SKM-1 (cell line): ENCODE measurements around the gene CACNG1.
A peak's percentile ranks its signal among the peaks of the same experiment; 100 is the strongest.
"Not testable (repeated sequence)": the region's sequence is repeated elsewhere in the genome, so short reads cannot be mapped to it uniquely, and the experiment has no call there.

ENCODE experiments used
- DNase-seq: peaks from one replicate; lab custom pipeline; 2025; ENCODE audit not compliant: unreplicated experiment; lab: John Stamatoyannopoulos, UW

Gene CACNG1

DNA sequence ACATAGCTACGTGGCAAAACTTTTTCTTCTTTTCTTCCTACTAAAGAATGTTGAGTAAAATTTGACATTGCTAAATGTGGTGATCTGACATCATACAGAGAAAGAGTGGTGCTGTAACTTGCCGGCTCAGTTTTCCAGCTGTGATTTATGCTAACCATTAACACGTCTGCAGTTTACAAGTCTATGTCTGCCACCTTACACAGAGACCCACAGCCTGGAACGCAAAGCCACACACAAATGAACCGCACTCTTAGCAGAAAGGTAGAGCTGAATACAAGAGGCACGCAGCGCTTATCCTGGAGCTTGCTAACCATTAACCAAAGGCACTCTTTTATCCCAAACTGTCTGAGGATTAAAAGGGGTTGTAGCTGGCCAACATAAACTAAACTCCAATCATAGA is 31.9 kb downstream of the CACNG1 start:
- no peak for DNase-seq

DNA sequence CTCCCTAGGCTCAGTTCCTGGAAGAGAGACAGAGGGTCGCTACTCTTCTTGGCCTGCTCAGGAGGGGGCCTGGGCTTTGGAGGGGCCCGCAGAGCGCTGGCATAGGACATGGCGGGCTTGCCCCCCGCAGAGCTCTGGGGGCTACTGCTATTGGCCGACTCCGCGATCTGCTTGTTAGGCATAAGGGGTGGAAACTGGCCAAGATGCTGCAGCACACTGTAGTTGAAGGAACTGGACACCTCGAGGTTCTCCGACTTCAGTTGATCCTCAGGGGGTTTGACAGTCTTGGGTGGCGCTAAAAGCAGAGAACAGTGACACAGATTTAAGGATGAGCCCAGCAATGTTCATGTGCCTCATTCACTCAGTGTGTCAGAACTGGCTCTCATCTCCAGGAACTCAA is 33.9 kb downstream of the CACNG1 start:
- DNase-seq = no peak

DNA sequence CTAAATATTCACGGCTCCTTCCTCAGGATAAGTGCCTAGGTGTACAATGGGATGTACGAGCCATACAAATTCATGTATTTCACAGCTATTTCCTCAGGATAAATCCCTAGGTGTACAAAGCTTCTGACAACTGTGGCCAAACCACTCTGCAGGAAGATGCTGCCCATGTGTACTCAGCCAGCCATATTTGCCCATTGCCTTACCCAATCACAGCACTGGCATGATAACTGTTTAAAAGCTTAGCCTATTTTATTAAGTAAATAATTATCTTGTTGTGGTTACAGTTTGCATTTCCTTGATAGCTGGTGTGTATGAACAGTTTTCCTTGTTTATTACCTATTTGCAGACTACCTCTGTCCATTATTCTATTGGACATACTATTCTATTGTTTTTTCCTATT is 35.1 kb downstream of the CACNG1 start:
- DNase-seq = no peak

DNA sequence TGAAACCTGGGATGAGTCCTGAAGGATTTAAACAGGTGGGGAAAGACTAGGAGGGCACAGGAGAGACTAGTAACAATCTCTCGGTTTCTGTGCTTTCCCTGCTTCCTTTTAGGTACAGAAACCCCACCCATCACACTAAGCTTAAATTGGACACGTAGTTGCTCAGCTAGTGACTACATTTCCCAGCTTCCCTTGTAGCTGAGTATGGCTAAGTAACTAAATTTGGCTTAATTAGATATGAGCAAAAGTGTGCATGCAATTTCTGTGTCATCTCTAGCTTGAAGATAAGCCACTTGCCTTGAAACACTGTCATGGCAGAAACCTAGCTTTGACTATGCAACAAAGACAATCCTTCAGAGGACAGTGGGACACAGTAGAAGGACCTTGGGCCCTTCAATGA is 36.5 kb downstream of the CACNG1 start:
- no peak for DNase-seq

DNA sequence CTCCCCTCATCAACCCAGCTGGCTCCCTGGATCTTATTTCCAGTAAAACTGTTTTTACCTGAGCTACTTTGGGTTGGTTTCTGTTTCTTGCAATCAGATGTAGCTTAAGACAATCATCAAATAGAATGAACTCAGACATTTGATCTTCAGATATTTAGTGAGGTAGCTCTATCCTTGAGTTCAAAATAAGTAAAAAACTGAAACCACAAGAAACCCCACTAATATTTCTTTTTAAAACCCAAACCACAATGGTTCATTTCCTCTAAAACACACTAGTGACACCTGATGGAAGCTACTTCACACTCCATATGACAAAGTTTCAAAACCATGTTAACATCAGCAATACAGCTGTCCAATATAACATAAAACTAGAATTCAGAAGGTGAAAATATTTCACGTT is 37.8 kb downstream of the CACNG1 start:
- DNase-seq = no peak

DNA sequence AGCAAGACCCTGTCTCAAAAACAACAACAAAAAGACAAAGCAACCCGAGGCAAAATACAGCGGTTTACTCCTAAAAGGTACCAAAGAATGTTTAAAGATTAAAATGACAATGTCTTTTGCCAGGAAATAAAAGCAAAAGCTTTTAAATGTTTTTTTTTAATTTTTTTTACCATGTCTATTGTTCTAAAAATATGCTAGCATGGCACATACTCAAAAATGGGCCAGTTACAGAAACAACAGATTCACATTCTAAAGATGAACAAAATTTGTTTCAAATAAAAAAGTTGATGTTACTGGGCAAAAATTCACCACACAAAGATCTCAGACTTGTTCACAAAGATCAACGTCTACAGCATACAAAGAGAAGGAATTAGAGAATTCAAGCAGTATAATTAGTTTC is 41.1 kb downstream of the CACNG1 start:
- DNase-seq = no peak

DNA sequence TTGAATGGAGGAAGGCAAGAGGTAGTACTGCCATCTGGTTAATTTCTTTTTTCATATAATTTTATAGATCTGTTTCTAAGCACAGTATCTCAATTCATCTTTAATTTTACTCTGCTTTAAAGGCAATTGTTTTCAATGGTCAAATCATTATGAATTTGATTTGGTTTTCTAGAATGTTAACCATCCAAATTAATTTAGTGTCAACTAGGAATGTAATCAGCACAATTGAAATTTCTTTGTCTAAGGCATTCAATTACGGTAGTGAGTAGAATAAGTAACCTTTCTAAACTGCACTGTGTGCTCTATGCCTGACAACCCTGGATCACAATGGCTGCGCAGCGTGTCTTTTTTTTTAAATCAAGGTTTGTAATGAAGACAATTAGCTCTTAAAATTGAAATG is 44.3 kb downstream of the CACNG1 start:
- no peak for DNase-seq

DNA sequence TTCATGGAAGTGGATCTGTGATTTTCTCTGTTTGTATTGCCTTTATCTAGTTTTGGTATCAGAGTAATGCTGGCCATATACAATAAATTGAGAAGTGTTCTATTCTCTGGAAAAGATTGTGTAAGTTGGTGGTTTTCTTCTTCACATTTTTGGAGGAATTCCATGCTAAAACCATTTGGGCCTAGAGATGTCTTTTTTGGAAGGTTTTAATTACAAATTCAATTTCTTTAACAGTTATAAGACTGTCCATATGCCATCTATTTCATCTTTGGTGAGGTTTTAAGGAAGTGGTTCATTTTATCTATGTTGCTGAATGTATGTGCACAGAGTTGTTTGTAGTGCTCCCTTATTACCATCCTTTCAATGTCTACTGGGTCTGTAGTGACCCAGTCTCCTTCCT is 46.0 kb downstream of the CACNG1 start:
- DNase-seq = no peak

DNA sequence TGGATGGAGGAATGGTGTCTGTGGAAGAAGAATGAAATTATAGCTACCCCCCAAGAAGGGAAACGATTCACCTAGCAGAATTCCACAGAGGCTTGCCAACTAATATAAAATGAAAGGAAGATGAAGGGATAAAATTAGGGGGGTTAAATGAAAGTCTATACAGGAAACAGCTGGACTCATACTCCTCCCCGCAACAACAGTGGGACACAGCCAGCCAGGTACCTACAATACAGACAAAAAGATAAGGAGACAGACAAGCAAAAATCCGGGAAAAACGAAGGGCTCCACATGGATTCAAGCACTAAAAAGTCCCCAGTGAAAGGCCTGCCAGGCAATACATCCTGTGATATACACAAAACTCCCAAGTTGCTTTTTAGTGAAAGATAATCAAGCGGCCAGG is 47.9 kb downstream of the CACNG1 start:
- no peak for DNase-seq

DNA sequence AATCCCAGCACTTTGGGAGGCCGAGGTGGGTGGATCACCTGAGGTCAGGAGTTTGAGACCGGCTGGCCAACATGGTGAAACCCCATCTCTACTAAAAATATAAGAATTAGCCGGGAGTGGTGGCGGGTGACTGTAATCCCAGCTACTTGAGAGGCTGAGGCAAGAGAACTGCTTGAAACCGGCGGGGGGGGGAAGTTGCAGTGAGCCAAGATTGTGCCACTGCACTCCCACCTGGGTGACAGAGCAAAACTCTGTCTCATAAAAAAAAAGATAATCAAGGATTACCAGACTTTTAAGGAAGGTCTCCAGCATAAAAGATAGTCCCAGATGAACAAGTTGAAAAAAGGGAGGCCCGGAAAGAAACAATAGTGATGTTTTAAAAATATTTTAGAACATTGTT is 48.4 kb downstream of the CACNG1 start:
- not testable (repeated sequence) for DNase-seq

DNA sequence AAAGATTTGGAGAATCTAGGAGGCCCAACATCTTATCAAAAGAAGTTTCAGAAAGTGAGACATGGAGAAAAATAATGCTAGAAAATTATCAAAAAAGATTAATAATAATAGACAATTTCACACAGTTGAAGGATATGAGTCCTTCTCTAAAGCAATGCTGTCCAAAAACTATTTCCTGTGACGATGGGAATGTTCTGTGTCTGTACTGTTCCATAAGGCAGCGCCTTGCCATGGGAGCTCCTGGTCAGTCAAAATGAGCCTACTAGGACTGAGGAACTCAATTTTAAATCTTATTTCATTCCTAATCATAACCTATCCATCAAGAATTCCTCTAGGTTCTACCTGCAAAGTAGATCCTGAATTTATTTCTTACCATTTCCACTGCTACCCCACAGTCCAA is 49.0 kb downstream of the CACNG1 start:
- DNase-seq = no peak

DNA sequence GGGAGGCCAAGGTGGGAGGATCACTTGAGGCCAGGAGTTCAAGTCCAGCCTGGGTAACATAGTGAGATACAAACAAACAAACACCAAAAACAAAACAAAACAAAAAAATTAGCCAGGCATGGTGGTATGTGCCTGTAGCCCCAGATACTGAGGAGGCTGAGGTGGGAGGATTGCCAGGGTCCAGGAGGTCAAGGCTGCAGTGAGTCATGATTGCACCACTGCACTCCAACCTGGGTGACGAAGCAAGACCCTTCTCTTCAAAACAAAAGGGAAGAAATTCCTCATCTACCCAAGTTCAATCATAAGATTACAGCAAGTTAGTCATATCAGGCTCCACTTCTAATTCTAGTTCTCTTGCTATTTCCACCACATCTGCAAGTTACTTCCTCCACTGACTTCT is 50.9 kb downstream of the CACNG1 start:
- DNase-seq = not testable (repeated sequence)

DNA sequence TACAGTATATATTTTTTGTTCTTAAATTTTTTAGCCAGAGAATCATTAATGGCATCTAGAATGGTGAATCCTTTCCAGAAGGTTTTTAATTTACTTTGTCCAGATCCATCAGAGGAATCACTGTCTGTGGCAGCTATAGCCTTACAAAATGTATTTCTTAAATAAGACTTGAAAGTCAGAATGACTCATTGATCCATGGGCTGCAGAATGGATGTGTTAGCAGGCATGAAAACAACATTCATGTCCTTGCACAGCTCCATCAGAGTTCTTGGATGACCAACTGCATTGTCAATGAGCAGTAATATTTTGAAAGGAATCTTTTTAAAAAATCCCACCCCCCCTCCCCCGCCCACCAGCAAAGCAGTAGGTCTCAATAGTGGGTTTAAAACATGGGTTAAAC is 51.4 kb downstream of the CACNG1 start:
- no peak for DNase-seq

DNA sequence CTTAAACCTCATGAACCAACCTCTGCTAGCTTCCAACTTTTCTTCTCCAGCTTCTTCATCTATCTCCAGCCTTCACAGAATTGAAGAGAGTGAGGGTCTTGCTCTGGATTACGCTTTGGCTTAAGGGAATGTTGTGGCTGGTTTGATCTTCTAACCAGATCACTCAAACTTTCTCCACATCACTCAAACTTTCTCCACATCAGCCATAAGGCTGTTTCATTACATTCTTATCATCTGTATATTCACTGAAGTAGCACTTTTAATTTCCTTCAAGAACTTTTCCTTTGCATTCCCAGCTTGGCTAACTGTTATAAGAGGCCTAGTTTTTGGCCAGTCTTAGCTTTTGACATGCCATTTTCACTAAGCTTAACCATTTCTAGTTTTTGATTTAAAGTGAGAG is 52.3 kb downstream of the CACNG1 start:
- no peak for DNase-seq

DNA sequence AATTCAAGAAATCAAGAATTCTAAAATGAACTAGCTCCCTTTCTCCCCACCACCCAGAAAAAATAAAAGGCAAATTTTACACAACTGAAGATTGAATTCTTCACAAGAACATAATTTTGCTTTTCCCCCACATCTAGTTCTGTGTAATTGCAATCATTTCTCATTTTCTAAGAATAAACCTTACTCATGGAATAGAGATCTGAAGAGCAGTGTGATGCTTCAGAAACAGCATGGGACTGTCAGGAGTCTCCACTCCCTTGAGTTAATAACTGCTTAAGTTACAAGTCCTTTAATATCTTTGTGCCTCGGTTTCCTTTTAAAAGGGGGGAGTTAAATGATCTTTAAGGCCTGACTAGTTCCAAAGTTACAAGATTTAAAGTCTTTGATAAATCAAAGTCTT is 53.7 kb downstream of the CACNG1 start:
- DNase-seq = no peak

DNA sequence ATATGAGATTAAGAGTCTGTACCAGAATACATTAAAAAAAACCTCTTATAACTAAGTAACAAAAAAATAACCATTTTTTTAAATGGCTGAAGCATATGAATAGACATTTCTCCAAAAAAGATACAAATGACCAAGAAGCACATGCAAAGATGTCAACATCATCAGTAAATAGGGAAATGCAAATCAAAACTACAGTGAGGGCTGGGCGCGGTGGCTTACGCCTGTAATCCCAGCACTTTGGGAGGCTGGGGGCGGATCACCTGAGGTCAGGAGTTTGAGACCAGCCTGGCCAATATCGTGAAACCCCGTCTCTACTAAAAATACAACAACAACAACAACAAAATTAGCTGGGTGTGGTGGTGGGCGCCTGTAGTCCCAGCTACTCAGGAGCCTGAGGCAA is 60.3 kb downstream of the CACNG1 start:
- DNase-seq = not testable (repeated sequence)

DNA sequence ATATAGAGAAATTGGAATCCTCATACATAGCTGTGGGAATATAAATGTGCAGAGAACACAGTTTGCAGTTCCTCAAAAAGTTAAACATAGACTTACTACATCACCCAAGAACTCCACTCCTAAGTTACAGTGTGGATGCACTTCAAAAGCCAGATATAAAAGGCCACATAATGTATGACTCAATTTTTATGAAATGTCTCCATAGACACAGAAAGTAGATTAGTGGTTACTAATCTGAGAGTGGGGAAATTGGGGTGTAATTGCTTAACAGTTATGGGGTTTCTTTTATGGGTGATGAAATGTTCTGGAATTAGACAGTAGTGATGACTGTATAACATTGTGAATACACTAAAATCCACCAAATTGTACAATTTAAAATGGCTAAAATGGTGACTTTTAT is 60.9 kb downstream of the CACNG1 start:
- peak; percentile 7 for DNase-seq
